Measurements from ENCODE around the gene ANKFY1.
A peak's percentile ranks its signal among the peaks of the same experiment; 100 is the strongest.

ANKFY1 gene

DNA sequence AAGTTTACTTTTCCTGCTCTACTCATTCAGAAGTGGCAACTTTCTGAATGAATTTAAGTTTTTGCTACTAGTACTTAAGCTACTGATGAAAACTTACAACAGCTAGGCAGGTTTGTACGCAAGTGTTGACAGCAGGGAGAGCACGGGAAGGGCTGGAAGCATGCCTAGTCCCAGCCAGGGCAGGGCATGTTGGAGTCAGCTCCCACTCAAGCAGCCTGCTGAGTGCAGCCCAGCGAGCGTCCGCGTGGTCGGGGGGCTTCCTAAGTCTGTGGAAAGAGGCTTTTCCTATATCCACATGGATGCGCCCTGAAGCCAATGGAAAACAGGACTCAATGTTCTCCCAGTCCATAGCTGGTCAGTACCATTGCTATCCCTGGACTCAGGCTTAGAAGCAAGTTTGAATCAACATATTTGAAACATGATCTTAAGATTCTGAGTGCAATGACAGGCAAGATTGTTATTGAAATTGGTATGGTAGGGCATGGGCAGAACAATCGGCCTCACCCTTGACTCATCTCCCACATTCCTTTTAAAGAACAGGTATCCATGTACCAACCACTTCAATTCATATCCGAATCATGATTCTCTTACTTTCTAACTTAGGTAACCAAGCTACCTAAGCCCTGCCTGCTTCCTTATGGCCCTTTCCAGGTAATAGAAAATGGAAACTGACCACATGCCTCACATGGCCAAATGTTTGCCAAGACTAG, 98.3 kb downstream of the ANKFY1 start:
- Mint-ChIP-seq H3K9me3 (no peaks in the 10 kb centered on the region), H3K4me3 (no peak overlapping the region), H3K4me1 (no peaks in the 10 kb centered on the region), H3K27ac (no peak overlapping the region), H3K27me3 (ENCODE audit: low read depth) (no peaks in the 10 kb centered on the region), H3K36me3 (ENCODE audit: low read depth) (peaks cover 57% of the 10 kb centered on the region)
- TF ChIP-seq, protein P1, sequence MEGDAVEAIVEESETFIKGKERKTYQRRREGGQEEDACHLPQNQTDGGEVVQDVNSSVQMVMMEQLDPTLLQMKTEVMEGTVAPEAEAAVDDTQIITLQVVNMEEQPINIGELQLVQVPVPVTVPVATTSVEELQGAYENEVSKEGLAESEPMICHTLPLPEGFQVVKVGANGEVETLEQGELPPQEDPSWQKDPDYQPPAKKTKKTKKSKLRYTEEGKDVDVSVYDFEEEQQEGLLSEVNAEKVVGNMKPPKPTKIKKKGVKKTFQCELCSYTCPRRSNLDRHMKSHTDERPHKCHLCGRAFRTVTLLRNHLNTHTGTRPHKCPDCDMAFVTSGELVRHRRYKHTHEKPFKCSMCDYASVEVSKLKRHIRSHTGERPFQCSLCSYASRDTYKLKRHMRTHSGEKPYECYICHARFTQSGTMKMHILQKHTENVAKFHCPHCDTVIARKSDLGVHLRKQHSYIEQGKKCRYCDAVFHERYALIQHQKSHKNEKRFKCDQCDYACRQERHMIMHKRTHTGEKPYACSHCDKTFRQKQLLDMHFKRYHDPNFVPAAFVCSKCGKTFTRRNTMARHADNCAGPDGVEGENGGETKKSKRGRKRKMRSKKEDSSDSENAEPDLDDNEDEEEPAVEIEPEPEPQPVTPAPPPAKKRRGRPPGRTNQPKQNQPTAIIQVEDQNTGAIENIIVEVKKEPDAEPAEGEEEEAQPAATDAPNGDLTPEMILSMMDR (IDR thresholded peaks at IDR 0.05; ENCODE audit: unreplicated experiment in 3 of 3): no peak

DNA sequence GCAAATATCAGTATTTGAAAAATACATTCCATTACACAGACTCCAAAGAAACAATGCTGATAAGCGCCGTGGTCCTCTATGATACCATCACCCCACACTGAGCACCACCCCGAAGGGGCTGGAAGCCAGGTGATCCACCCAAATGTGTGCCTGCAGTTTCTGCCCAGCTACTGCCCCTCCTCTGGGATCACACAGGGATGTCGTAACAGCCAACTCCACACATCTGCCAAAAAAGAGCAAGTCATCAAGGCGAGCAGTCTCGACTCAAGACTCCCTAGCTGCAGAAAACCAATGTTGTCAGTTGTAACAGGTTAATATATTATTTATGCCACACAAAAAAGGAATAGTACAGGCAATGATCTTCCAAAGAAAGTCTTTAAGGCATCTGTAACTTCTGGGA, 99.8 kb downstream of the ANKFY1 start:
- H3K27me3 Mint-ChIP-seq (ENCODE audit: low read depth): no peaks in the 10 kb centered on the region
- no peaks in the 10 kb centered on the region for H3K4me1 Mint-ChIP-seq
- no peak overlapping the region for H3K4me3 Mint-ChIP-seq
- H3K27ac Mint-ChIP-seq: peak overlapping the region in 1 of 3 experiments; percentile 59
- TF ChIP-seq, protein P1 (IDR thresholded peaks at IDR 0.05; ENCODE audit: unreplicated experiment in 3 of 3): no peak
- H3K9me3 Mint-ChIP-seq: no peaks in the 10 kb centered on the region
- peaks cover 48% of the 10 kb centered on the region for H3K36me3 Mint-ChIP-seq (ENCODE audit: low read depth)

DNA sequence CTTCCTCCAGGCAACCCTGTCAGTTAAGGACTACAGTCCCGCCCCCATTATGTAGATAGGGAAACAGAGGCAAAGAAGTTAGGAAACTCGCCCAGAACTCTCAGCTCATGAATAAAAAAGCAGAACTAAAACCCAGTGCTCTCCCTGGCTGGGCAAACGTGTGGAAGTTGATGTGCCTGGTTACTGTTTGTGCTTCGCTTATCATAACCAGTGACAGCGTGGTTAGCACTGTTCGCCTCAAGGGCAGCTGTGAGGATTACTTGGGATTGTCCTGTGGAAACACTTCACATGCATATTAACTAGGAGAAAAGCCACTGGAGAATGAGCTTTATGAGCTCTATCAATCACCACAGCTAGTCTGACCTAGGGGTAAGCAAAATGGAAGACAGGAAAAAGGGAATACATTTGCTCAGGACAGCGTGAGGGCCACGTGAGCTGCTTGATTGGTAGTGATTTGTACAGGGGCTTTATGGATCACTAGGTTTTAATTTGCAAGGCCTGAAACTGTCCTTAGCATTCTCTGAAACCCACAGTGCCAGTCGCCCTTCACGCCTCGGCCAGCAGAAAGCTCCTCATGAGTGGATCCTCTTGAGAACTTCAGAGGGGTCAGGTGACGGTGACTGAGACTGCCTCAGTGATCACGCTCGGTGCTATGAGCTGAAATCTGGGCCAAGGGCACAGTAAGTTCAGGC, 100.9 kb downstream of the ANKFY1 start:
- H3K27ac Mint-ChIP-seq: peak overlapping the region; percentile 34 to 83 (median 56)
- no peaks in the 10 kb centered on the region for H3K9me3 Mint-ChIP-seq
- peaks cover 51% of the 10 kb centered on the region for H3K36me3 Mint-ChIP-seq (ENCODE audit: low read depth)
- H3K4me3 Mint-ChIP-seq: no peak overlapping the region
- TF ChIP-seq, protein P1 (IDR thresholded peaks at IDR 0.05; ENCODE audit: unreplicated experiment in 3 of 3): no peak
- no peaks in the 10 kb centered on the region for H3K4me1 Mint-ChIP-seq
- H3K27me3 Mint-ChIP-seq (ENCODE audit: low read depth): no peaks in the 10 kb centered on the region

DNA sequence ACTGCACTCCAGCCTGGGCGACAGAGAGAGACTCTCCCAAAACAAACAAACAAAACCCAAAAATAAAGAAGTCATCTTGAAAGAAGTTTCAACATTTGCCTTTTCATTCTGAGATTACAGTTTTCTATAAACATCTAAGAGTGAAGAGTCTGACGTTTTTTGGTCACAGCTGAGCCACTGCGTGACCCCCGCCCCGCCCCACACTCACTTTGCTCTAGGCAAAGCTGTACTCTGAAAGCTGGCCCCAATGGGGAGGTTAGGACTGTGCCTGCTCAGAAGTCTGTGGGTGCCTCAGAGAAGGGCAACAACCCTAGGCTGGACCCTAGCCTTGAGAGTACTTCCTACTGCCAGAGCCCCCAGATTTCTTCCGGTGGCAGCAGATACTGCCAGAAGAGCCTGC, 101.5 kb downstream of the ANKFY1 start:
- Mint-ChIP-seq H3K27ac (peak overlapping the region in 2 of 3 experiments; percentile 34 to 83), H3K9me3 (no peaks in the 10 kb centered on the region), H3K4me3 (no peak overlapping the region), H3K27me3 (ENCODE audit: low read depth) (no peaks in the 10 kb centered on the region), H3K4me1 (no peaks in the 10 kb centered on the region), H3K36me3 (ENCODE audit: low read depth) (peaks cover 48% of the 10 kb centered on the region)
- TF ChIP-seq, protein P1 (IDR thresholded peaks at IDR 0.05; ENCODE audit: unreplicated experiment in 3 of 3): no peak

DNA sequence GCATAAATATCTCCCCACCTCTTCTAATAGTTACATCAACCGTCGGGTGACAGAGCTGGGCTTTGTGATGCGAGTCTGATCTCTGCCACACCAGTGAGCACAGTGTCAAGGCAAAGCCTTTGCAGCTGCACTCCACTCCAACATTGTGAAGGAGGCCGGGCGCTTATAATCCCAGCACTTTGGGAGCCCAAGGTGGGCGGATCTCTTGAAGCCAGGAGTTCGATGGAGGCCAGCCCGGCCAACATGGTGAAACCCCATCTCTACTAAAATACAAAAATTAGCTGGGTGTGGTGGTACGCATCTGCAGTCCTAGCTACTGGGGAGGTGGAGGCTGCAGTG, 101.8 kb downstream of the ANKFY1 start:
- Mint-ChIP-seq H3K27me3 (ENCODE audit: low read depth) (no peaks in the 10 kb centered on the region), H3K27ac (peak overlapping the region in 1 of 3 experiments; percentile 56), H3K4me1 (no peaks in the 10 kb centered on the region), H3K36me3 (ENCODE audit: low read depth) (peaks cover 44% of the 10 kb centered on the region), H3K9me3 (no peaks in the 10 kb centered on the region), H3K4me3 (no peak overlapping the region)
- TF ChIP-seq, protein P1 (IDR thresholded peaks at IDR 0.05; ENCODE audit: unreplicated experiment in 3 of 3): no peak

Data from nephron (organoid).